Gastroesophageal sphincter (tissue), 3 donors: ENCODE data around the gene DCAF8.

Source experiments
- EP300 ChIP-seq: sonication (generic); formaldehyde crosslinking; IDR thresholded peaks from one replicate; pipeline ENCODE4 v1.6.1; 2017; ENCODE audit warnings: antibody characterized with exemption, mild to moderate bottlenecking
- POLR2A ChIP-seq, 2 donors: fragments of 450-650 bp; IDR thresholded peaks; one replicate each; pipeline ENCODE4 v1.6.1; 2017; ENCODE audit warnings: antibody characterized with exemption in 2 of 2, mild to moderate bottlenecking in 2 of 2, moderate library complexity in 1 of 2
- POLR2AphosphoS5 ChIP-seq: sonication (generic); formaldehyde crosslinking; IDR thresholded peaks from one replicate; pipeline ENCODE4 v1.6.1; 2017; ENCODE audit warnings: antibody characterized with exemption
- TF ChIP-seq, protein P1 (sequence below), 4 experiments: fragments of 200-600 bp in 2 of 4; fragments of 450-650 bp in 2 of 4; sonication (generic) in 1 of 4; IDR thresholded peaks; one replicate each; pipeline ENCODE4 v1.5.1; 2017 to 2019; ENCODE audit warnings: antibody characterized with exemption in 4 of 4, mild to moderate bottlenecking in 2 of 4, moderate library complexity in 2 of 4

DNA sequence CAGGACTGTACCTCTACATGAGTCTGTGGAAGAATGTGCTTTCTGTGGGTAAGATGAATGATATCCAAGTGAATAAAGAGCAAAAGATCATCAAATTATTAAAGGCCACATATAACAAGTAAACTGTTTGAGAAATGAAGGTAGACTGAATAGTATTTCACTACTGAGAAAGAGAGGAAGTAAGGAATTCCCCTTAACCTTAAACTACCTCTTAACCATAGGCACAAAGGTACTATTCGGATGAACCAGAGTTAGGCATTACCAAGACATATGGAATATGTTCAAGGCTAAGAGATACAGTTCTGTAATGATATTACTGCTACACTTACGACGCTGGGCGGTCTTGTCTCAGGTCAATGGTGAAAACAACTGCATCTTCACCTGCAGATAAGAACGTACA lies 25.5 kb downstream of the DCAF8 start:
- TF ChIP-seq, protein P1, sequence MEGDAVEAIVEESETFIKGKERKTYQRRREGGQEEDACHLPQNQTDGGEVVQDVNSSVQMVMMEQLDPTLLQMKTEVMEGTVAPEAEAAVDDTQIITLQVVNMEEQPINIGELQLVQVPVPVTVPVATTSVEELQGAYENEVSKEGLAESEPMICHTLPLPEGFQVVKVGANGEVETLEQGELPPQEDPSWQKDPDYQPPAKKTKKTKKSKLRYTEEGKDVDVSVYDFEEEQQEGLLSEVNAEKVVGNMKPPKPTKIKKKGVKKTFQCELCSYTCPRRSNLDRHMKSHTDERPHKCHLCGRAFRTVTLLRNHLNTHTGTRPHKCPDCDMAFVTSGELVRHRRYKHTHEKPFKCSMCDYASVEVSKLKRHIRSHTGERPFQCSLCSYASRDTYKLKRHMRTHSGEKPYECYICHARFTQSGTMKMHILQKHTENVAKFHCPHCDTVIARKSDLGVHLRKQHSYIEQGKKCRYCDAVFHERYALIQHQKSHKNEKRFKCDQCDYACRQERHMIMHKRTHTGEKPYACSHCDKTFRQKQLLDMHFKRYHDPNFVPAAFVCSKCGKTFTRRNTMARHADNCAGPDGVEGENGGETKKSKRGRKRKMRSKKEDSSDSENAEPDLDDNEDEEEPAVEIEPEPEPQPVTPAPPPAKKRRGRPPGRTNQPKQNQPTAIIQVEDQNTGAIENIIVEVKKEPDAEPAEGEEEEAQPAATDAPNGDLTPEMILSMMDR (IDR thresholded peaks at IDR 0.05) = no peak
- TF ChIP-seq POLR2A (IDR thresholded peaks at IDR 0.05) (no peak), POLR2AphosphoS5 (no peak), EP300 (no peak)
